Measurements from ENCODE around the gene SLAMF9.

DNA sequence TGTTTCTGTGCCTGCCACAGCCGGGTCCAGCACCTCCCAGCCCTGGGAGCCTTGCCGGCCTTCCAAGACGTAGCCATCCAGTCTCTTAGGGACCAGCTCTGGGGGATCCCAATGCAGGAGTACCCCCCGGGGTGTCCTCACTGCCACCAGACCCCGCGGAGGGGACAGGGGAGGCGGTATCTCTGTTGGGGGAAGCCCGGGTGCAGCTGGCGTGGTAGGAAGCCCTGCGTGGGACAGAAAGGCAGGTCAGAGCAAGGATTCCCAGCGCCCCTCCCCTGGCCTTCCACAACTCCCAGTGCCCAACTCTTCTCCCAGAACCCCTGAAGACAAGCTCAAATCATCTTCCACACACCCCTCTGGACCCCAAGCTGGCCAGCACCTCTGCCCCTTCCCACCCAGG lies 23.8 kb downstream of the SLAMF9 start:
- no peak for TF ChIP-seq EZH2 (optimal IDR thresholded peaks at IDR 0.05; ENCODE audit: low read depth, low read length)
- TF ChIP-seq, protein P1, sequence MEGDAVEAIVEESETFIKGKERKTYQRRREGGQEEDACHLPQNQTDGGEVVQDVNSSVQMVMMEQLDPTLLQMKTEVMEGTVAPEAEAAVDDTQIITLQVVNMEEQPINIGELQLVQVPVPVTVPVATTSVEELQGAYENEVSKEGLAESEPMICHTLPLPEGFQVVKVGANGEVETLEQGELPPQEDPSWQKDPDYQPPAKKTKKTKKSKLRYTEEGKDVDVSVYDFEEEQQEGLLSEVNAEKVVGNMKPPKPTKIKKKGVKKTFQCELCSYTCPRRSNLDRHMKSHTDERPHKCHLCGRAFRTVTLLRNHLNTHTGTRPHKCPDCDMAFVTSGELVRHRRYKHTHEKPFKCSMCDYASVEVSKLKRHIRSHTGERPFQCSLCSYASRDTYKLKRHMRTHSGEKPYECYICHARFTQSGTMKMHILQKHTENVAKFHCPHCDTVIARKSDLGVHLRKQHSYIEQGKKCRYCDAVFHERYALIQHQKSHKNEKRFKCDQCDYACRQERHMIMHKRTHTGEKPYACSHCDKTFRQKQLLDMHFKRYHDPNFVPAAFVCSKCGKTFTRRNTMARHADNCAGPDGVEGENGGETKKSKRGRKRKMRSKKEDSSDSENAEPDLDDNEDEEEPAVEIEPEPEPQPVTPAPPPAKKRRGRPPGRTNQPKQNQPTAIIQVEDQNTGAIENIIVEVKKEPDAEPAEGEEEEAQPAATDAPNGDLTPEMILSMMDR (IDR thresholded peaks at IDR 0.05; ENCODE audit: low read length): no peak
- no peak for TF ChIP-seq EZH2phosphoT487 (IDR thresholded peaks at IDR 0.05; ENCODE audit: low read length)

Measured in MM.1S (cell line).